Measurements from ENCODE around the gene SAP30.

The SAP30 gene

DNA sequence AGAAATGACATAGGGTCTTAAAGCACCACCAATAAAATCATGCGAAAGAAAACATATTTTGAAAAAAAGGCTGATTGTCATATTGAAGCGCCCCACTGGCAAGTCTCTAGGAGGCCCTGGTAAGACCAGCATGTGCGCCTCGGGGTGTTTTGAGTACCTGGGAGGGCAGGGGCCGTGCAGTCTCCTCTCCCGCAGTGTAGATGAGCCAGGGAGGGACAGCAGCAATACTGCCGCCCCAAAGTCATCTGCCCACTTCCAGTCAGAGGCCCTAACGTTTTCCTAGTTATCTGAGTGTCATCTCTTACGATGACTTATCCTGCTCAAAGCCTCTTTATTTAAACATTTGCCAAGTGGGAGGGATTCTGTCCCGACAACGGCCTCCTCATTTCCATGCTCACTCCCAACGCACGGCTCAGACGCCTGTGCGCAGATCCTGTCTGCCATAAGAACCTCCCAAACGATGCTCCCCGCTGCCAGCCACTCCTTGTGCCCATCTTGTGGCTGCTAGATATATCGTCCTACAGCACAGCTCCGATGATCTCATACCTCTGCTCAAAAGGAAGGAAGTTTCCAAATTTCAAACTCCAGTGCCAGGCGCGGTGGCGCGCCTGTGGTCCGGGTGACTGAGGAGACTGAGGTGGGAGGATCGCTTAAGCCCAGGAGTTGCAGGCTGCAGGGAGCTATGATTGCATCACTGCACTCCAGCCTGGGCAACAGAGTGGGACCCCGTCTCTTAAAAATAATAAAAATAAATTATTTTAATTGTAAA, 45.3 kb downstream of the SAP30 start:
- DNase-seq = peak; percentile 92 to 95 (median 95)

DNA sequence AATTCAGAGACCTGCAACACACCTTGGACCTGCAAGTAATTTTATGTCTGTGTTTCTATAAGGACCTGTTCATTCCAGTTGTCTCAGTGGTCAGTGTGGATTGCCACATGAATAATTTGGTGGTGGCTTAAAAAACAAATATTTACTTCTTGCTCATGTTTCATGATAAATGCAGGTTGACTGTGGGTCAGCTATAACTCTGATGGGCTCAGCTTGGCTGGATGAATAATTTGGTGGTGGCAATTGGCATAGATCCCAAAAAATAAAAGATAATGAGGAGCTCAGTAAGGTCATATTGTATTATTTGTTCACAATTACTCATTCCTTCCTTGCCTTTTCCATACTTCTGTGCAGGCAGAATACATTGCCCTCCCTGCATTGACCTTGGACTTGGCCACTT, 47.1 kb downstream of the SAP30 start:
- no peak for DNase-seq

DNA sequence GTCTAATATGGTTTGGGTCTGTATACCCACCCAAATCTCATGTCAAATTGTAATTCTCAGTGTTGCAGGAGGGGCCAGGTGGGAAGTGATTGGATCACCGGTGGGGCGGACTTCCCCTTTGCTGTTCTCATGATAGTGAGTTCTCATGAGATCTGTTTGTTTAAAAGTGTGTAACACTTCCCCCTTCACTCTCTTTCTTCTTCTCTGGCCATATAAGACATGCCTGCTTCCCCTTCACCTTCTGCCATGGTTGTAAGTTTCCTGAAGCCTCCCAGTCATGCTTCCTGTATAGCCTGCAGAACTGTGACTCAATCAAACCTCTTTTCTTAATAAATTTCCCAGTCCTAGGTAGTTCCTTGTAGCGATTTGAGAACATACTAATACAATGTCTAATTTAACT, 47.9 kb downstream of the SAP30 start:
- DNase-seq = peak; percentile 40 to 68 (median 60)

DNA sequence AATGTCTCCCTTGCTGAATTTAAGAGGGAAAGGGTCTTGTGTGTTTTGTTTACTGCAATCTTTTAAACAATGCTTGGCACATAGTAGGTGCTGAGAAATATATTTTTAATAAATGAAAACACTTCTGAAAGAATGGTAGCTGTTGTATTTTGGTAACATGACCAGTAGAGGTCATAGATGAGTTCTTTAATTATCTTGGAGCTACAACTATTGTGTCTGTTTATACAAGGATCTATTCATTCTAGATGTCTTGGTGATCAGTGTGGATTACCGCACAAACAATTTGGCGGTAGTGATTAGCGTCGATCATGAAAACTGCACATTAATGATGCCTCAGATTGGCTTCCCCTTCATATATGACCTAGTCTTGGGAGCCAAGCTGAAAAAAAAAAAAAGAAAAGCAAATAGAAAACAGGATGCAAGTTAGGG, 49.6 kb downstream of the SAP30 start:
- DNase-seq = peak in 2 of 3 donors; percentile 45 to 53

GRCh38 chr4:173420801-173421200, 50.0 kb downstream of the SAP30 start:
- DNase-seq = no peak

DNA sequence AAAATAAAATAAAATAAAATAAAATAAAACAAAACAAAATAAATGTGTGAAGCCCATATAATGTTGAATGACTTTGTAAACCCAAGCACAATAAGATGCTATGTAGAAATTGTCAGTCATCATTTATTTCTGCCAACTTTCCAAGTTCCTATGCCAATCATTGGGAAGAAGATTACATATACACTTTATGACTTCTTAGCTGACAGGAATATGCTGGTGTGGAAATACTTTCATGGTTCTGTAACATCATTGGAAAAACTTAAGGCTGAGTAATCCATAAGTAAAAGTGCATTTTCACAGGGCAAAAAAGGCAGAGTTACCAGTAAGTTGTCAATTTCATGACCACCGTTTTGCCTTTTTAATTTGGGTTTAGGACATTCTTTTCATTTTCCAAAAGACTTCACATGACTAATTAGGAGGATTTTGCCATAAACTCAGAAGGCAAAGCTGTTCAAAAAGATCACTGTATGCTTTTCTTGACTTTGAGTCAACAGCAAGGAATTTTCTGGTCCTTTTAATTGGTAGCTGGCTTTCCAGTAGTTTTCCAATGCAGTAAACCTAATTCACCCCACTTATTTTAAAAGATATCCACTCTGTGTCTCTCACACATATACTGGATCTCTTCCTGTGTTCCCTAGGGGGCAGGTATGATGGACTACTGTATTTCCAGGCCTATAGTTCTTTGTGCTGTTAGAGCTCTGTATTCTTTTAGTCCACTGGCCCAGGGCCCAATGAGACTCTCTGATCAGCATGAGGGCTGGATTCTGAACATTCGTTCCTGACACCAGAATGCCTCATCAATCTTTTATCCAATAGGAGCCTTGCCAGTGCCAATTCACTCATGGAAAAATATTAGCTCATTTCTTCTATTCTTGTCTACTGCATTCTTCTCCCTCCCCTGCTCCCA, 54.4 kb downstream of the SAP30 start:
- DNase-seq = no peak

DNA sequence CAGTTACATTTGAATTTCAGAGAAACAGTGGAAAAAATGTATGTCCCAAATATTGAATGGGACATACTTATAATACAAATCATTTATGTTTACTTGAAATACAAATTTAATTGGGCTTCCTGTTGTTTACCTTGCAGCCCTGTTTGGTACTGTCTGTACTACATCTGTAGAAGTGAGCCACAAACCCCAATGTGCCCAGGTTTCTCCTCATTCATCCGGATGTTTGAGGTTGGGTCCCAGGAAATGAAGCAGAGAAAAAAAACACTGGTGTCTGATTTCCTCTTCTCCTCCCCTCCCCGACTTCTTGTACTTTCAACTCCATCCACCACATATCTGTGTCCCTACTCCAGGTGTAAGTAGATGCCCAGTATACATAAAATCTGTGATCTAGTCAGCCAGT, 55.3 kb downstream of the SAP30 start:
- no peak for DNase-seq
